SU-DHL-6 (cell line): ENCODE data around the gene TP73.

Experiments used
- EZH2phosphoT487 ChIP-seq: fragments of 200-600 bp; sonication (generic), shearing (Covaris generic); conservative IDR thresholded peaks from 2 replicates; pipeline ENCODE4 v1.6.1; 2018; ENCODE audit warnings: mild to moderate bottlenecking, antibody characterized with exemption, low read length, moderate library complexity, mixed read lengths
- TF ChIP-seq, protein P1 (sequence below): fragments of 200-600 bp; sonication (generic); IDR thresholded peaks from one replicate; pipeline ENCODE4 v1.5.1; 2017; ENCODE audit warnings: antibody characterized with exemption, mild to moderate bottlenecking, low read length, moderate library complexity; ENCODE audit not compliant: insufficient read depth, poor library complexity, severe bottlenecking

GRCh38 chr1:3747903-3748302, 95.6 kb downstream of the TP73 start:
- TF ChIP-seq, protein P1, sequence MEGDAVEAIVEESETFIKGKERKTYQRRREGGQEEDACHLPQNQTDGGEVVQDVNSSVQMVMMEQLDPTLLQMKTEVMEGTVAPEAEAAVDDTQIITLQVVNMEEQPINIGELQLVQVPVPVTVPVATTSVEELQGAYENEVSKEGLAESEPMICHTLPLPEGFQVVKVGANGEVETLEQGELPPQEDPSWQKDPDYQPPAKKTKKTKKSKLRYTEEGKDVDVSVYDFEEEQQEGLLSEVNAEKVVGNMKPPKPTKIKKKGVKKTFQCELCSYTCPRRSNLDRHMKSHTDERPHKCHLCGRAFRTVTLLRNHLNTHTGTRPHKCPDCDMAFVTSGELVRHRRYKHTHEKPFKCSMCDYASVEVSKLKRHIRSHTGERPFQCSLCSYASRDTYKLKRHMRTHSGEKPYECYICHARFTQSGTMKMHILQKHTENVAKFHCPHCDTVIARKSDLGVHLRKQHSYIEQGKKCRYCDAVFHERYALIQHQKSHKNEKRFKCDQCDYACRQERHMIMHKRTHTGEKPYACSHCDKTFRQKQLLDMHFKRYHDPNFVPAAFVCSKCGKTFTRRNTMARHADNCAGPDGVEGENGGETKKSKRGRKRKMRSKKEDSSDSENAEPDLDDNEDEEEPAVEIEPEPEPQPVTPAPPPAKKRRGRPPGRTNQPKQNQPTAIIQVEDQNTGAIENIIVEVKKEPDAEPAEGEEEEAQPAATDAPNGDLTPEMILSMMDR, result no peak
- no peak for TF ChIP-seq EZH2phosphoT487
